ENCODE results near the gene NFIC.
"Not testable (repeated sequence)": the region's sequence is repeated elsewhere in the genome, so short reads cannot be mapped to it uniquely, and the experiment has no call there.

Gene NFIC

DNA sequence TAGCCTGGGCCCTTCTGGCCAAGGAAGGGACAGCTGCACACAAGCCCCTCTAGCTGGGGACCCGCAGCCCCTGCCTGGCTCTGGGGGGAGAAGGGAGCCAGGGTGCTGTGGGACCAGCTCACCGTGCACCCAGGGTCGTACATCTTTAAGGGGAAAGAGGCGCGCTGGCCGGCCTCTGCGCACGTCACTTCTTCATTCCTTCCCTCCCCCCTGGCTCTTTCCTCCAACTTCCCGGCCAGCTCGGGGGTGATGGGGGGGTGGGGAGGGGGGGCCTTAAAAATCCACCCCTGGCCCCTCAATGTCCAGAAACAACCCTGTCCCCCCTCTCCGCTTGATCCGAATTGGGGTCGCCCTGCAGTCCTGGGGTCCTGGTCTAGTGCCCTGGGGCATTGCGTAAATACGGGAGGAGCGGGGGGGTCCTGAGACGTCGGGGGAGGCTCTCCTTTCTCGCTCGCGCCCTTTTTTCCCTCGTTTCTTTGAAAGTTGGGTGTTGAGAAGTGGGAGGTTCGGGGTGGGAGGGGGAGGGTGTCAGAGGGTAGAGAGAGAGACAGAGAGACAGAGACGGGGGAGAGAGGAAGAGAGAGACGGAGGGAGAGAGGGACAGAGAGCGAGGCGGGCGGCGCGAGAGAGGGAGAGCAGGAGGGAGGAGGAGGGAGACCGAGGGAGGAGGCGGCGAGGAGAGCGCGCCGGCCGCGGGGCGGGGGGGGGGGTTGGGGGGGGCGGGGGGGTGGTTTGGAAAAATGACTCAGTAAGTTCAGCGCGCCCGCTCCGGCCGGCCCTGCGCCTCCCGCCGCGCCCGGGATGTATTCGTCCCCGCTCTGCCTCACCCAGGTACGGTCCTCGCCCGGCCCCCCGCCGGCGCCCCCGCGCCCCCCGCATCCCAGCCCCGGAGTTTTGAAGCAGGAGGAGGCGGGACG is at the start of gene NFIC:
TSS of gene NFIC (plus strand) at position 748 of the 917 bp plus-strand sequence. CDS start at position 802, 54 bp downstream.
- peak; percentile 62 for DNase-seq

DNA sequence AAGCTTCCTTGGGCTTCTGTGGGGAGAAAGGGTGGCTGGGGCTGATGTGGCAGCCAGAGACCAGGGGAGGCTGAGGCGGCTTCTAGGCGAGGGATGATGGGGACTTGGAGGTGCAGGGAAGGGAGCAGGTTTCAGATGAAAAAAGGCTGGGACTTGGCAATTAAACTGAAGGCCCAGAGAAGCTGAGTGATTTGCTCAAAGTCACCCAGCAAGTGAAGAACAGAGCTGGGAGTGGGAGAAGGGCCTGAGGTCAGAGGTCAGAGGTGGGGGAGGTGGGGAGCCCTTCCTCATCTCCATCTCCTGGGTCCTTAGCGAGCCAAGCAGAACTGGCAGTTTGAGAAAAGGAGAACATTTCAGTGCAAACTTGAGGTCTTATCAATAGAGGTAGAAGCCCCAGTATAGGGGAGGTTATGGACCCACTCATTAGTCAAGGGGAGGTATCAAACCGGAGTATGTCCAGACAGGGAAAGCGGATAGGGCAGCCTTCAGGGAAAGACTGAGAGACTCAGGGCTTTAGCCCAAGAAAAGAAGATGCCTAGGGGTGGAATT is 49.6 kb upstream of the NFIC start:
- DNase-seq: no peak

DNA sequence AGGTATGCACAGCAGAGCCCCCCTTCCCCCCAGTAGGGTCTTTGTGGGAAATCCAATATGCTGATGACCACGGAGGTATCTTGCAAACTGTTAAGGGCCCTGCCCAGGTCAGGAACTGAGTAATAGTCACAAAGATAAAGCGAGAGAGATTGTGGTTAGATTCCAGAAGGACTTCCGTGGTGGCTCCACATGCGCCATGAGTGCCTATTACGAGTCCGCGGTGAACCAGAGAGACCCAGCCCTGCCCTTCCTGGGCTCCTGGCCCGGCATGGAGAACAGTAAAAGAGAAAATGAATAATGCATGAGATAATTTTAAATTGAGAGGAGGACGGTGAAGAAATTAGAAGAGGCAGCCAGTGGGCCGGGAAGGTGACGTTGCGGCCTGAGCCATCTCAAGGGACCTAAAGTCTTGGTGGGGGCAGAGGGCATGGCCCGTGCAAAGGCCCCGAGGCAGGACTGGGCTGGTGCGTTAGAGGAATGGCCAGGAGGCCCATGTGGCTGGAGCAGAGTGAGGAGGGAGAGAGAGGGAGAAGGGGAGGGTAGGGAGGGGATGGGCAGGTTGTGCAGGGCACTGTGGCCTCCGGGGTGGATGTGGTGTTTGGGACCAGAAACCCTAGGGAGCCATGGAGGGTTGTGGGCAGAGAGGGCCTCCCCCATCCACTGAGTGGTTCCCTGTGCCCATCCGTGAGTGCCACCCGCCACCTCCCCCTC is 46.6 kb upstream of the NFIC start:
- no peak for DNase-seq

DNA sequence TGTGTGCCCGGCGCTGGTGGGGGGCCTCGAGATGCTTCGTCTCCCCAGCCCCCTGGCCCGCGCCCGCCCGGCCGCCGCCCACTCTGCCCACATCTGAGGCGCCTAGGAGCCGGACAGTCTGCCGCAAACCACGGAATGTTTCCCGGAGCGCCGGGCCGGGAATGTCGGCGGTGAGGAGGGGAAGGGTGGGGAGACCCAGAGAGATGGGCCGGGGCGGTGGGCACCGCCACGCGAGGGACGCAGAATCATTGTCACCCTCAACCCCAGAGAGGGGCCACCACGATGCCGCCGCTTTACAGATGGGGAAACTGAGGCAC is 46.1 kb upstream of the NFIC start:
- DNase-seq: no peak

DNA sequence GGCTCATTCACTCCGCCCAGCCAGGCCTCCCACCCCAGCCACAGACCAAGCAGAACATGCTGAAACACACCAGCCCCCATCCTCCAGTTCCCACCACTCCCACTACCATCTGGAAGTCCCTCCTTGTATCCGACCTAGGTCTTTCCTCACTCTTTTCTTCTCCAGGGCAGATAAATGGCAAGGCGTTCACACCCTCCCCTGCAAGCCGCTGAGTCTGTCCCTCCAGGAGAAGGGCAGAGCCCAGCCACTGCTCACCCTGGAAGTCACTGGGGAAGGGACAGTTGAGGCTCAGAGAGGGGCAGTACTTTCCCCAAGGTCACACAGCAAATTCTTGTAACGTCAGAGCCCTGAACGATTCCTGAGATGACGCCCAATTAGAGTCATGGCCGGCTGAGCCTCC is 45.5 kb upstream of the NFIC start:
- DNase-seq: no peak

DNA sequence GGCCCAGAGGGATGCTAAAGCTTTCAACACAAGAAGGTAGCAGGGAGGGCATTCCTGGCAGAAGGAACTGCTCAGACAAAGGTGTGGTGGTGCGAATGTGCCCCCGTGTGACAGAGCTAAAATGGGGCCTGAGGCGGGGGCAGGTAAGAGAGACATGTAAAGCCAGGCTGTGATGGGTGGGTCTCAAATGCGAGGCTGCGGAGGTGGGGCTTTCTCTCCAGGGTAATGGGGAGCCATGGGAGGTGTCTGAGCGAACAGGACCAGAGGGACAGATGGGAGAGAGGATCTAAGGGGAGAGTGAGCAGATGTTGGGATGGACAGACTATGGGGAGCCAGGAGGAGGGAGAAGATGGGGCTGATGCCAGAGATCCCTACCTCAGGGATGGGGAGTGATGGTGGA is 44.7 kb upstream of the NFIC start:
- DNase-seq: no peak

DNA sequence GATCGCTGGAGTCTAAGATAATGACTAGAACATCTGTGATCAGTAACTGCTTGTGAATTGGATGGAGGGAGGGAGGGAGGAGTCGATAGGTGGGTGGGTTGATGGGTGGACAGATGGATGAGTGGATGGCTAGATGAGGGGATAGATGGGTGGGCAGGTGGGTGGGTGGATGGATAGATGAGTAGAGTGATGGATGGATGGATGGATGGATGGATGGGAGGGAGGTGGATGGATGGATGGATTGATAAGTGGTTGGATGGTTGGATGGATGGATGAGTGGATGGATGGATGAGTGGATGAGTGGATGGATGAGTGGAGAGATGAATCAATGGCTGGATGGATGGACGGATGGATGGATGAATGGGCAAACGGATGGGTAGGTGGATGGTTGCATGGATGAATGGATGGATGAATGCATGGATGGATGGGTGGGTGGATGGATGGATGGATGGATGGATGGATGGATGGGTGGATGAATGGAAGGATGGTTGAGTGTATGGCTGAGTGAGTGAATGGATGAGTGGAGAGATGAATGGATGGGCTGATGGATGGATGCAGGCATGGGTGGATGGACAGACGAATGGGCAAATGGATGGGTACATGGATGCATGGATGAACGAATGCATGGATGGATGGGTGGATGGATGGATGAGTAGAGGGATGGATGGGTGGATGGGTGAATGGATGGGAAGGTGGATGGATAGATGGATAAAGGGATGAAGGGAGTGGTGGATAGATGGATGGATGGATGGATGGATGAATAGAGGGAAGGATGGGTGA is 44.0 kb upstream of the NFIC start:
- DNase-seq: no peak

DNA sequence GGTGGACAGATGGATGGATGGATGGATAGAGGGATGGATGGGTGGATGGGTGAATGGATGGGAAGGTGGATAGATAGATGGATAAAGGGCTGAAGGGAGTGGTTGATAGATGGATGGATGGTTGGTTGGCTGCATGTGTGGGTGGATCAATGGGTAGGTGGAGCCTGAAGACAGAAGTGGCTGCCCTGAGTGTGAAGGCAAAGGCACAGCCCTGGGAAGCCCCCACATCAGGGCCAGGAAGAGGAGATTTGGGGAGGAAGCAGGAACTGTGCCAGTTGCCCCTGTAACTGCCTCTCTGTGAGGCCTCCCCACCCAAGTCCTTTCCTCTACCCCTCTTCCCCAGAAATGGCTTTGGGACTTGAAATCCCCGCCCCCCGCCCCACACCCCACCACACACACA is 43.4 kb upstream of the NFIC start:
- DNase-seq: no peak

DNA sequence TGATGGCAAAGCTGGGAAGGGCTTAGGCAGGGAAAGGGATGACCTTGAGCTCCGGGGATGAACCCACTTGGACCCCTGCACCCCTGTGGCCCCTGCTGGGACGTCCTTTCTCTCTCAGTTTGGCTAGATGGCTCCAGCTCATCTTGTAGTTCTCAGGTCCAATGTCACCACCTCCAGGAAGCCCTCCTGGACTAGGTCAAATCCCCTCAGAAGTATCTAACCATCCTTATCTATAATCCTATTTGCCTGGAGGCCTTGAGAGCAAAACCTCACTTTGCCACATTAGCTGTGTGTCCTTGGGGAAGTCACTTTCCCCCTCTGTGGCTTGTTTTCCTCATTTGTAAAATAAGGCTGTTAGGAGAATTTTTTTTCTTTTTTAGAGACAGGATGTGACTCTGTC is 42.7 kb upstream of the NFIC start:
- DNase-seq: no peak

DNA sequence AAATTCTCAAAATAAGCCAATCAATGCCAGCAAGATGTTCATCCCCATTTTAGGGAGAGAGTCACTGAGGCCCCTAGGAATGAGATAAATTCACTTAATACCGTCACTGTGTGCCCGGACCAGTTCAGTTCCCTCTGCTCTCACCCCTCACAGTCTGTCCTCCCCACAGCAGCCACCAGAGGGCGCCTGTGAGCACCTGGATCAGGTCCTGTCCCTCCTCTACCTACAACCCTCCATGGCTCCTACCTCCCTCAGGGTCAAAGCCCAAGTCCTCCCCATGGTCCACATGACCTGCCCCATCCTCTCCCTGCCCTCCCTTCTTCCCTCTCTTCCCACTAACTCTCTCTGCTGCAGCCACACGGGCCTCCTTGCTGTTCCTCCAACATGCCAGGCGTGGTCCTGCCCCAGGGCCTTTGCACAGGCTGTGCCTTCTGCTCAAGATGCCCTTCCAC is 42.0 kb upstream of the NFIC start:
- no peak for DNase-seq

DNA sequence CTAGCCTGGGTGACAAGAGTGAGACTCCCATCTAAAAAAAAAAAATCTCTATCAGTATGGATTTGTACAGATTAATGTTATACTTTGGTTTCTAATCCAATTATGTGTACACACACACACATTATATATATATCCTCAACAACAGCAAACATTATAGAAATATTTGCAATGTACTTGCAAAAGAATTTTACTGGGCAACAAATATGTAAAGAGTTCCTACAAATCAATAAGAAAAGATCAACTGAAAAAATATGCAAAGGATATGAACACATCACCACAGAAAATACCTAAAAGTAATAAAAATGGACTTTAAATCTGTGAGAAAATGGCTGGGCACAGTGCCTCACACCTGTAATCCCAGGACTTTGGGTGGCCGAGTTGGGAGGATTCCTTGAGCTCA is 40.9 kb upstream of the NFIC start:
- DNase-seq: no peak

DNA sequence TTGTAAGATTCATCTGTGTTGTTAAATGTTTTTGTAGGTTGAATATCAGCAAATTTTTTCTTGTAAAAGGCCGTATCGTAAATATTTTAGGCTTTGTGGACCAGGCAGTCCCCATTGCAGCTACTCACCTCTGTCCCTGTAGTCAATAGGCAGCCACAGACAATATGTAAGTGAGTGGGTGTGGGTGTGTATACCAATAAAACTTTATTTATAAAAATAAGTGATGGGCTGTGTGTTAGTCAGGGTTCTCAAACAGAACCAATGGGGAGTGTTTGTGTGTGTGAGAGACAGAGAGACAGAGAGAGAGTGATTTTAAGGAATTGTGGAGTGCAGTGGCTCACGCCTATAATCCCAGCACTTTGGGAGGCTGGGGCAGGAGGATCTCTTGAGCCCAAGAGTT is 37.6 kb upstream of the NFIC start:
- no peak for DNase-seq

DNA sequence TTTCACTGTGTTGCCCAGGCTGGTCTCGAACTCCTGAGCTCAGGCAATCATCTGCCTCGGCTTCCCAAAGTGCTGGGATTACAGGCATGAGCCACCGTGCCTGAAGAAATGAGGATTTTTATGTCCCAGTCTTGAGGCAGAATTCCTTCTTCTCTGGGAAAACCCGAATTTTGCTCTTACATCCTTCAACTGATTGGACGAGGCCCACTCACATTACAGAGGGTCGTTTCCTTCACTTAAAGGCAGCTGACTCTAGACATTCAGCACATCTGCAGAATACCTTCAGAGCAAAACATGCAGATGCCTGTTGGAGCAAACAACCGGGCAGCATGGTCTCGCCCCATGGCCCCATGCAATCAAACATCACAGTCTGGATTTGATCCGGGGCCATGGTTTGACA is 36.3 kb upstream of the NFIC start:
- no peak for DNase-seq

DNA sequence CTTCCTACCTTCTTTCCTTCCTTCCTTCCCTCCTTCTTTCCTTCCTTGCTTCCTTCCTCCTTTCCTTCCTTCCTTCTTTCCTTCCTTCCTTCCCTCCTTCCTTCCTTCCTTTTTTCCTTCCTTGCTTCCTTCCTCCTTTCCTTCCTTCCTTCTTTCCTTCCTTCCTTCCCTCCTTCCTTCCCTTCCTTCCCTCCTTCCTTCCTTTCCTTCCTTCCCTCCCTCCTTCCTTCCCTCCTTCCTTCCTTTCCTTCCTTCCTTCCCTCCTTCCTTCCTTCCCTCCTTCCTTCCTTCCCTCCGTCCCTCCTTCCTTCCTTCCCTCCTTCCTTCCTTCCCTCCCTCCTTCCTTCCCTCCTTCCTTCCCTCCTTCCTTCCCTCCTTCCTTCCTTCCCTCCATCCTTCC is 34.2 kb upstream of the NFIC start:
- DNase-seq: not testable (repeated sequence)

DNA sequence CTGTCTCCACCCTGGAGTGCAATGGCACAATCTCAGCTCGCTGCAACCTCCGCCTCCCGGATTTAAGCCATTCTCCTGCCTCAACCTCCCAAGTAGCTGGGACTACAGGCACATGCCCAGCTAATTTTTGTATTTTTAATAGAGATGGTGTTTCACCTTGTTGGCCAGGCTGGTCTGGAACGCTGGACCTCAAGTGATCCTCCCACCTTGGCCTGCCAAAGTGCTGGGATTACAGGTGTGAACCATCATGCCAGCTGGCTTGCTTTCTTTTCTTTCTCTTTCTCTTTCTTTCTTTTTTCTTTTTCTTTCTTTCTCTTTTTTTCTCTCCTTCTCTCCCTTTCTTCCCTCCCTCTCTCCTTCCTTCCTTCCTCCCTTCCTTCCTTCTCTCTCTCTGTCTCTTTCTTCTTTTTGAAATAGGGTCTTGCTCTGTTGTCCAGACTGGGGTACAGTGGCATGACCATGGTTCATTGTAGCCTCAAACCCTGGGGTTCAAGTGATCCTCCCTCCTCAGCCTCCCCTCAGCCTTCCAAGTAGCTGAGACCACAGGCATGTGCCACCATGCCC is 33.3 kb upstream of the NFIC start:
- no peak for DNase-seq

DNA sequence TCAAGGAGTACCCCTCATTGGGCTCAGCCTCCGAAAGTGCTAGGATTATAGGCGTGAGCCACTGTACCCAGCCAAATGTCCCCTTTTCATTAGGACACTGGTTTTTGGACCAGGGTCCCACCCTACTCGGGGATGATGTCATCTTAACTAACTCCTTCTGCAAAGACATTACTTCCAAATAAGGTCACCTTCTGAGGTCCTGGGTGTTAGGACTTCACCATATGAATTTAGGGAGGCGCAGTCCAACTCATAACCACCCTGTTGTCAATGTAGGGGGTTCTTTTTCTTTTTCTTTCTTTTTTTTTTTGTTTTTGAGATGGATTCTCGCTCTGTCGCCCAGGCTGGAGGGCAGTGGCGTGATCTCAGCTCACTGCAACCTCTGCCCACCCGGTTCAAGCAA is 32.7 kb upstream of the NFIC start:
- DNase-seq: no peak

DNA sequence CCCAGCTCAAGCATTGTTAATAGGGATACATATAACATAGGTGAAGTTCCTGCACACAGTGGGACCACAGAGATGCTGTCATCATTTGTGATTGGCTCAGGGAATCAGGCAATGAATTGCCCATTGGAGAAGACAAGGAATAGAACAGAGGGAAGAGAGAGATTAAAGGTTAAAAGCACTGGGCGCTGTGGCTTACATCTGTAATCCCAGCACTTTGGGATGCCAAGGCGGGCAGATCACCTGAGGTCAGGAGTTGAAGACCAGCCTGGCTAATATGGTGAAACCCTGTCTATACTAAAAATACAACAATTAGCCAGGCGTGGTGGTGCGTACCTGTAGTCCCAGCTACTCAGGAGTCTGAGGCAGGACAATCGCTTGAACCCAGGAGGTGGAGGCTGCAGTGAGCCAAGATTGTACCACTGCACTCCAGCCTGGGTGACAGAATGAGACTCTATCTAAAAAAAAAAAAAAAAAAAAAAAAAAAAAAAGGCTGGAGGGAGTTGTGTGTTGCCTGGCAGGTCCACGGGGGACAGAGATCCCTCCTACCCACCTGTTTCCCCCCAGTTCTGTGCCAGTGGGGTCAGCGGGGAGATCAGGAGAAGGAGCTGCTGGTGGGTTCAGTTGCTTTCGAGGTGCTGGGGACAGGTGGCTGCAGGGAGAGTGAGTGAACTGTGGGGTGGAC is 31.5 kb upstream of the NFIC start:
- not testable (repeated sequence) for DNase-seq

DNA sequence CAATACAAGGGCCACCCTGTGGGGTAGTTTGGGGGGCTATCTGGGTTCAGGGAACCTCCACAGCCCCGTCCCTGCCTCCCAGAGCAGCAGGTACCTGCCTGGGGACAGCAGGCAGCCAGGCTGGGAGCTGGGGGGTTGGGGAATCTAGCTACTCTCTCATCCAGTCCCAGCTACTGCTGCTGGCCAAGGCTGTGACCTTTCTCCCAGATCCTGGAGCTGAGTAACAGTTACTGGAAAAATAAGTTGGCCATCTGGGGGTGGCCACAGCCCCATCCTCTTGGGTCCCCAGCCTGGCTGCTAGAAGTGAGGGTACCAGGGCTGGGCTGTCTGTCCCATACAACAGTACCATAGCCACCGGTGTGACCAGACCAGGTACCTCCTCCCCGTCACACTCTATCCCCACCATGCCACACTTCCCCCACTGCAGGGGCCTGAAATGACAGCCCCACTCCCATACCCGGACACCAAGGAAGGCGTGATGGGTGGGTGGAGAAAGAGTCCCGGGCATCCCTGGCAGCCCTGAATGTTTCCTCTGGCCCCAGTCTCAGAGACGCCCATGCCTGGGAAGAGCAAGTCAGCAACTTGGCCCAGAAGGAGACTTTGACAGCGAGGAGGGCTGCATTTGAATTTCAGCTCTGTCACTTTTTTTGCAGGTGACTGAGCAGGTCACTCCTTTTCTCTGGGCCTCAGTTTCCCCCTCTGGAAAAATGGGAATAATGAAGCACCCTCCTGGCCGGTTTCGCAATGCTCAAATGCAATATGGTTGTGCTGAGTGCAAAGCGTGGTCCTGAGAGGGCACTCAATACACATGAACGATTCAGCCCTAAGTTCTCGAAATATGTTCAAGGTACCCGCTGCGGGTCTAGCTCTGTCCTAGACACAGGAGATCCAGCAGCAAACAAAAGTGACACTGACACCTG is 30.7 kb upstream of the NFIC start:
- DNase-seq: no peak

DNA sequence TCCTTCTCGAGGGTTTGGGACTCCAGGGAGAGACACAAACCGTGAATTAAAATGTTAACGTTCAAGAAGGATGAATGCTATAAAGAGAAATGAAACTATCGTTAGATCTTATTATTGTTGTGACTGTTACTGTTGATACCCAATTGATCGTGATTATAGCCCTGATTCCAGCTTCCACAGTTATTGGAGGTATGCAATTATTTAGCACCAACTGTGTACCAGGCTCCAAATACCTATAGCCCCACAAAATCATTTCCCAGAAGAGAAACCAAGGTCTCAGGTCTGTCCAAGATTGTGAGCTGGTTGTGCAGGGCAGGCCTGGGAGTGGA is 30.1 kb upstream of the NFIC start:
- DNase-seq: no peak

DNA sequence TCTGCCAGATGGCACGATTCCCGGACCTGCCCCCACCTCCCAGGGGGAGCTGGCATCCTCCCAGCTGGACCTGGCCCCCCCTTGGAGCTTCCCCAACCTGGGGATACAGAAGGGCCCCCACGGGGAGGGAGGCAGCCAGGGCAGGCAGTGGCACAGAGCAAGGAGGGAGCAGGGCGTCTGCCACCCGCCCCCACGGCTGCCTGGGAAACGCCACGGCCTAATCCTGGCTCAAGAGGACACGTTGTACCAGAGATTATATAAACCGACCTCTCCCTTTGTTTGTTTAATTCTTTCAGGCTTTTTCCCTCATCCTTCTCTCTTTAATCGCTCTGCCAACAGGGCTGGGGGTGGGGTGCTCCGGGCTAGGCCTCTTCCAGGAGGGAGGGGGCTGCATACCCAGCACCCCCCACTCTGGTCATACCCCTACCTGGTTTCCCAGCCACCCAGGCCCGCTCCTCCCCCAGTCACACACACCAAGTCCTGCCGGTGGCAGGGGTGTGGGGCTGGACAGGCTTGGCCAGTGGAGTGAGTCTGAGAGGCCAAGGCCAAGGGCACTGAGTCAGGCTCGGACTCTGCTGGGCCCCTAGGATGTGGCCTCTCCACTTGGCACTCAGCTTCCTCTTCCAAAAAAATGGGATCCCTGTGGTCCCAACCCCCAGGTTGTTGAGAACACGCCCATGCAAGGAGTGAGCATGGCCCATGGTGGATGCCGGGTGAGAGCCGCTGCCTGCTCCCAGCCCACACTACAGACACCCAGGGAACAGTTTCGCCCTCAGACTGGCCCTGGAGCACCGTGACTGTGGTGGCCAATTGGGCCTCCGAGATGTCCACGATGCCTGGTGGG is 29.5 kb upstream of the NFIC start:
- peak; percentile 56 for DNase-seq
